Ishikawa (cell line): ENCODE results near the gene CD99L2.

Source experiments
- CEBPB ChIP-seq: IDR thresholded peaks from 2 replicates; pipeline ENCODE4 v1.6.1; 2012
- CREB1 ChIP-seq: IDR thresholded peaks from 2 replicates; pipeline ENCODE4 v1.6.1; 2012; ENCODE audit warnings: low read depth
- EGR1 ChIP-seq: IDR thresholded peaks from 2 replicates; pipeline ENCODE4 v1.6.1; 2012
- EP300 ChIP-seq: IDR thresholded peaks from 2 replicates; pipeline ENCODE4 v1.6.1; 2012; ENCODE audit warnings: borderline replicate concordance
- FOXM1 ChIP-seq: IDR thresholded peaks from 2 replicates; pipeline ENCODE4 v1.6.1; 2012; ENCODE audit warnings: low read depth, borderline replicate concordance
- NFIC ChIP-seq: IDR thresholded peaks from 2 replicates; pipeline ENCODE4 v1.6.1; 2012
- RAD21 ChIP-seq: IDR thresholded peaks from 2 replicates; pipeline ENCODE4 v1.6.1; 2012; ENCODE audit warnings: low read depth
- REST ChIP-seq: IDR thresholded peaks from 2 replicates; pipeline ENCODE4 v1.6.1; 2012; ENCODE audit warnings: low read depth, mild to moderate bottlenecking
- TAF1 ChIP-seq: IDR thresholded peaks from 2 replicates; pipeline ENCODE4 v1.6.1; 2012; ENCODE audit warnings: low read depth, mild to moderate bottlenecking
- TCF12 ChIP-seq: IDR thresholded peaks from 2 replicates; pipeline ENCODE4 v1.6.1; 2012; ENCODE audit warnings: low read depth
- TEAD4 ChIP-seq: IDR thresholded peaks from 2 replicates; pipeline ENCODE4 v1.6.1; 2012
- USF1 ChIP-seq: IDR thresholded peaks from 2 replicates; pipeline ENCODE4 v1.6.1; 2012
- YY1 ChIP-seq: IDR thresholded peaks from 2 replicates; pipeline ENCODE4 v1.6.1; 2012; ENCODE audit warnings: low read depth
- ZBTB7A ChIP-seq: IDR thresholded peaks from 2 replicates; pipeline ENCODE4 v1.6.1; 2012; ENCODE audit warnings: low read depth
- TF ChIP-seq, protein P1 (sequence below): IDR thresholded peaks from 2 replicates; pipeline ENCODE4 v1.6.1; 2012

Gene CD99L2

GRCh38 chrX:150873616-150874015, 24.9 kb downstream of the CD99L2 start:
- TF ChIP-seq, protein P1, sequence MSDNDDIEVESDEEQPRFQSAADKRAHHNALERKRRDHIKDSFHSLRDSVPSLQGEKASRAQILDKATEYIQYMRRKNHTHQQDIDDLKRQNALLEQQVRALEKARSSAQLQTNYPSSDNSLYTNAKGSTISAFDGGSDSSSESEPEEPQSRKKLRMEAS: no peak
- TF ChIP-seq TAF1: no peak
- no peak for TF ChIP-seq ZBTB7A
- no peak for TF ChIP-seq FOXM1
- no peak for TF ChIP-seq CREB1
- TF ChIP-seq REST: no peak
- TF ChIP-seq CEBPB: no peak
- no peak for TF ChIP-seq NFIC
- TF ChIP-seq RAD21: no peak
- no peak for TF ChIP-seq TEAD4
- no peak for TF ChIP-seq YY1
- no peak for TF ChIP-seq USF1
- no peak for TF ChIP-seq EGR1
- no peak for TF ChIP-seq TCF12
- no peak for TF ChIP-seq EP300

- no peak for TF ChIP-seq RAD21
- no peak for TF ChIP-seq TCF12
- no peak for TF ChIP-seq REST
- TF ChIP-seq EGR1: no peak
Observed at GRCh38 chrX:150872773-150873336, 25.6 kb downstream of the CD99L2 start.

DNA sequence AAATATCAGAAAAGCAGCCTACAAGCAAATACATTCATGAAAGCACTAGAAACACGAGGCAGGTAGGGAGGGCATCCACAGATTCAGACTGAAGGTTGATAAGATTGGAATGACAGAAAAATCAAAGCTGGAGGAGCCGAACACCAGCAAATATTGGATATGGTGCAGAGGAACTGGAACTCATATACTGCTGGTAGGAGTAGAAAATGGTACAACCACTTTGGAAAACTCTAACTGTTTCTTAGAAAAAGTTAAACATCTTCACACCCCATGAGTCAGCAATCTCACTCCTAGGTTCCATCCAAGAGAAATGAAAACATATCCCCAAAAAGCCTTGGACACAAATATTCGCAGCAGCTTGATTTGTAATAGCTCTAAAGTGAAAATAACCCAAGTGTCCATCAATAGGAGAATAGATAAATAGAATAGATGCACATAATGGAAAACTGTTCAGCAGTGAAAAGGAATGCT, 27.1 kb downstream of the CD99L2 start:
- TF ChIP-seq RAD21 (no peak), CREB1 (no peak), EP300 (no peak), FOXM1 (no peak), REST (no peak), TAF1 (no peak), TEAD4 (no peak), CEBPB (no peak), EGR1 (no peak), TCF12 (no peak), YY1 (no peak), ZBTB7A (no peak), USF1 (no peak), NFIC (no peak)
- TF ChIP-seq, protein P1: no peak

- TF ChIP-seq TEAD4 (no peak), EP300 (no peak), USF1 (no peak), RAD21 (no peak), EGR1 (no peak), CREB1 (no peak), ZBTB7A (no peak), REST (no peak), TAF1 (no peak), CEBPB (no peak), FOXM1 (no peak), TCF12 (no peak), NFIC (no peak)
- TF ChIP-seq, protein P1: no peak
Observed at GRCh38 chrX:150870487-150871340, 27.8 kb downstream of the CD99L2 start.
